HG02943 (cell line): ENCODE measurements around the gene CSN1S1.
"Not testable (repeated sequence)": the region's sequence is repeated elsewhere in the genome, so short reads cannot be mapped to it uniquely, and the experiment has no call there.

Experiments used
- ATAC-seq: cut with Tn5 transposase; IDR thresholded peaks from one replicate; pipeline ENCODE4 v1.9.1; 2021; ENCODE audit warnings: mild to moderate bottlenecking, low read depth, moderate library complexity; ENCODE audit not compliant: unreplicated experiment

CSN1S1 gene

GRCh38 chr4:69930768-69931167 lies at the start of gene CSN1S1:
Gene CSN1S1, plus strand, starts transcription at chr4:69931068. Its CDS starts 1,488 bp downstream, at chr4:69932556.
- ATAC-seq, result no peak

- no peak for ATAC-seq
Observed at GRCh38 chr4:69881173-69881773, 49.6 kb upstream of the CSN1S1 start.

GRCh38 chr4:69882150-69882549 lies 48.7 kb upstream of the CSN1S1 start:
- ATAC-seq, result no peak

GRCh38 chr4:69888336-69888735 lies 42.5 kb upstream of the CSN1S1 start:
- no peak for ATAC-seq

- ATAC-seq, result no peak
Observed at GRCh38 chr4:69894186-69894585, 36.7 kb upstream of the CSN1S1 start.

GRCh38 chr4:69894721-69895120 lies 36.1 kb upstream of the CSN1S1 start:
- ATAC-seq, result no peak

GRCh38 chr4:69896530-69897116 lies 34.2 kb upstream of the CSN1S1 start:
- ATAC-seq, result no peak

- no peak for ATAC-seq
Observed at GRCh38 chr4:69907151-69907550, 23.7 kb upstream of the CSN1S1 start.

GRCh38 chr4:69909195-69909594 lies 21.7 kb upstream of the CSN1S1 start:
- ATAC-seq, result no peak

- ATAC-seq, result no peak
Observed at GRCh38 chr4:69910016-69910782, 20.7 kb upstream of the CSN1S1 start.

- ATAC-seq, result no peak
Observed at GRCh38 chr4:69920874-69921273, 10.0 kb upstream of the CSN1S1 start.

GRCh38 chr4:69923782-69924410 lies 7.0 kb upstream of the CSN1S1 start:
- ATAC-seq, result not testable (repeated sequence)

- ATAC-seq, result no peak
Observed at GRCh38 chr4:69934150-69934549, 3.3 kb downstream of the CSN1S1 start.

GRCh38 chr4:69936566-69936965 lies 5.7 kb downstream of the CSN1S1 start:
- no peak for ATAC-seq

- ATAC-seq, result no peak
Observed at GRCh38 chr4:69951602-69952001, 20.7 kb downstream of the CSN1S1 start.

- no peak for ATAC-seq
Observed at GRCh38 chr4:69957209-69957608, 26.3 kb downstream of the CSN1S1 start.

- no peak for ATAC-seq
Observed at GRCh38 chr4:69965628-69966027, 34.8 kb downstream of the CSN1S1 start, which contains the start of gene CSN2. Gene CSN2, minus strand, starts transcription at chr4:69965728. Its CDS starts 4,733 bp downstream, at chr4:69960995.

- ATAC-seq, result no peak
Observed at GRCh38 chr4:69970071-69970470, 39.2 kb downstream of the CSN1S1 start.

- no peak for ATAC-seq
Observed at GRCh38 chr4:69974631-69975030, 43.8 kb downstream of the CSN1S1 start.

- ATAC-seq, result no peak
Observed at GRCh38 chr4:69977582-69977981, 46.7 kb downstream of the CSN1S1 start.

GRCh38 chr4:69984030-69984443 lies 53.2 kb downstream of the CSN1S1 start:
- ATAC-seq, result no peak
